Upper lobe of right lung (tissue), 1 donor: ENCODE data around the gene STARD8. TPM values are rescaled to one million over a fixed set of nuclear protein-coding genes. Genes with fewer than 3 reads are reported as not detected.
"Not testable (repeated sequence)": the region's sequence is repeated elsewhere in the genome, so short reads cannot be mapped to it uniquely, and the experiment has no call there.

ENCODE experiments used
- ATAC-seq: fragments of 200-7000 bp; cut with Tn5 transposase; one replicate; pipeline ENCODE4 v1.9.1; 2020; ENCODE audit warnings: mild to moderate bottlenecking, moderate library complexity
- DNase-seq: peaks from one replicate; pipeline ENCODE4 v3.0.0-alpha.2; 2020
- H3K27ac ChIP-seq: fragments of 200-600 bp; one replicate; pipeline ENCODE4 v1.8.0; 2022
- H3K27me3 ChIP-seq: fragments of 200-600 bp; one replicate; pipeline ENCODE4 v1.8.0; 2022; ENCODE audit warnings: mild to moderate bottlenecking
- H3K36me3 ChIP-seq: fragments of 200-600 bp; one replicate; pipeline ENCODE4 v1.8.0; 2022
- H3K4me1 ChIP-seq: fragments of 200-600 bp; one replicate; pipeline ENCODE4 v1.8.0; 2022
- H3K4me3 ChIP-seq: fragments of 200-600 bp; one replicate; pipeline ENCODE4 v1.8.0; 2022; ENCODE audit warnings: mild to moderate bottlenecking
- H3K9me3 ChIP-seq: fragments of 200-600 bp; one replicate; pipeline ENCODE4 v1.8.0; 2022
- CTCF ChIP-seq: fragments of 200-600 bp; IDR thresholded peaks from one replicate; pipeline ENCODE4 v1.8.0; 2022; ENCODE audit warnings: antibody characterized with exemption
- intact Hi-C: fragments of 100-400 bp; cut with DNase I; formaldehyde crosslinking; loops from one replicate; pipeline ENCODE4 v1.11.0; 2022
- total RNA-seq: library from RNA; stranded (reverse); fragmentation: NEBNext Ultra II Directional; extraction: Animal tissue kit (Norgen Biotek cat#: 25700); gene quantifications from one replicate; pipeline ENCODE4 v1.2.1, GENCODE V29; 2021
- donor health status: DM: no; HTN: yes; CAD: no; lungs with severe emphysema.

Gene STARD8
- total RNA-seq, 1 donor from 2014 or later = 39.4 TPM

GRCh38 chrX:68652326-68653170 is 5.1 kb downstream of the STARD8 start:
- H3K27ac ChIP-seq = no peak overlapping the region
- no peaks in the 10 kb centered on the region for H3K27me3 ChIP-seq
- no peak for TF ChIP-seq CTCF
- DNase-seq (no peak), ATAC-seq (no peak)
- no peak overlapping the region for H3K4me3 ChIP-seq
- H3K9me3 ChIP-seq = no peaks in the 10 kb centered on the region
- H3K36me3 ChIP-seq = no peaks in the 10 kb centered on the region
- intact Hi-C loops = no loop called here
- H3K4me1 ChIP-seq = no peaks in the 10 kb centered on the region

- Histone ChIP-seq H3K4me3 (no peak overlapping the region), H3K4me1 (no peaks in the 10 kb centered on the region), H3K36me3 (no peaks in the 10 kb centered on the region), H3K27me3 (no peaks in the 10 kb centered on the region), H3K27ac (no peak overlapping the region), H3K9me3 (no peaks in the 10 kb centered on the region)
- no peak for TF ChIP-seq CTCF
- intact Hi-C loops = no loop called here
- ATAC-seq (no peak), DNase-seq (no peak)
Observed at GRCh38 chrX:68654693-68655092, 7.2 kb downstream of the STARD8 start.

GRCh38 chrX:68656473-68656872 is 9.0 kb downstream of the STARD8 start:
- ATAC-seq, H3K4me3 ChIP-seq, H3K27ac ChIP-seq, H3K9me3 ChIP-seq, H3K36me3 ChIP-seq, intact Hi-C loops, H3K4me1 ChIP-seq, DNase-seq, H3K27me3 ChIP-seq: not testable (repeated sequence)

- H3K27me3 ChIP-seq = no peaks in the 10 kb centered on the region
- H3K4me1 ChIP-seq = no peaks in the 10 kb centered on the region
- intact Hi-C loops = no loop called here
- H3K36me3 ChIP-seq = no peaks in the 10 kb centered on the region
- no peaks in the 10 kb centered on the region for H3K9me3 ChIP-seq
- no peak for TF ChIP-seq CTCF
- no peak overlapping the region for H3K27ac ChIP-seq
- ATAC-seq (no peak), DNase-seq (no peak)
- H3K4me3 ChIP-seq = no peak overlapping the region
Observed at GRCh38 chrX:68658530-68658929, 11.1 kb downstream of the STARD8 start.

GRCh38 chrX:68659385-68659784 is 11.9 kb downstream of the STARD8 start:
- DNase-seq = no peak
- H3K4me1 ChIP-seq = no peaks in the 10 kb centered on the region
- intact Hi-C loops = no loop called here
- no peak overlapping the region for H3K4me3 ChIP-seq
- ATAC-seq = no peak
- H3K27me3 ChIP-seq = no peaks in the 10 kb centered on the region
- no peak for TF ChIP-seq CTCF
- no peaks in the 10 kb centered on the region for H3K36me3 ChIP-seq
- H3K27ac ChIP-seq = no peak overlapping the region
- H3K9me3 ChIP-seq = no peaks in the 10 kb centered on the region

- Histone ChIP-seq H3K4me3 (no peak overlapping the region), H3K27ac (no peak overlapping the region)
- DNase-seq = no peak
Observed at GRCh38 chrX:68659786-68660185, 12.3 kb downstream of the STARD8 start.

More at GRCh38 chrX:68659786-68660185, 12.3 kb downstream of the STARD8 start:
- no peaks in the 10 kb centered on the region for H3K36me3 ChIP-seq
- TF ChIP-seq CTCF = no peak
- ATAC-seq = no peak
- intact Hi-C loops = no loop called here
- H3K9me3 ChIP-seq = no peaks in the 10 kb centered on the region
- no peaks in the 10 kb centered on the region for H3K4me1 ChIP-seq
- H3K27me3 ChIP-seq = no peaks in the 10 kb centered on the region
